Astrocyte (in vitro differentiated cells and primary cell): ENCODE measurements around the gene TBX2.

Source experiments
- CTCF ChIP-seq: IDR thresholded peaks from 2 replicates; pipeline ENCODE4 v1.5.1; 2011; ENCODE audit warnings: low read depth, mild to moderate bottlenecking, inconsistent platforms, low read length, moderate library complexity; ENCODE audit not compliant: insufficient read depth
- EZH2 ChIP-seq: IDR thresholded peaks from 2 replicates; pipeline ENCODE4 v1.6.1; 2012; ENCODE audit warnings: mild to moderate bottlenecking, low read length, inconsistent platforms; ENCODE audit not compliant: insufficient read depth

GRCh38 chr17:61414141-61414935 is 14.7 kb downstream of the TBX2 start:
- no peak for TF ChIP-seq CTCF
- TF ChIP-seq EZH2, result no peak
